GM19452 (cell line): ENCODE measurements around the gene DUSP18.
"Not testable (repeated sequence)": the region's sequence is repeated elsewhere in the genome, so short reads cannot be mapped to it uniquely, and the experiment has no call there.

ENCODE experiments used
- ATAC-seq: cut with Tn5 transposase; IDR thresholded peaks from one replicate; pipeline ENCODE4 v1.9.1; 2021; ENCODE audit not compliant: unreplicated experiment

The DUSP18 gene

DNA sequence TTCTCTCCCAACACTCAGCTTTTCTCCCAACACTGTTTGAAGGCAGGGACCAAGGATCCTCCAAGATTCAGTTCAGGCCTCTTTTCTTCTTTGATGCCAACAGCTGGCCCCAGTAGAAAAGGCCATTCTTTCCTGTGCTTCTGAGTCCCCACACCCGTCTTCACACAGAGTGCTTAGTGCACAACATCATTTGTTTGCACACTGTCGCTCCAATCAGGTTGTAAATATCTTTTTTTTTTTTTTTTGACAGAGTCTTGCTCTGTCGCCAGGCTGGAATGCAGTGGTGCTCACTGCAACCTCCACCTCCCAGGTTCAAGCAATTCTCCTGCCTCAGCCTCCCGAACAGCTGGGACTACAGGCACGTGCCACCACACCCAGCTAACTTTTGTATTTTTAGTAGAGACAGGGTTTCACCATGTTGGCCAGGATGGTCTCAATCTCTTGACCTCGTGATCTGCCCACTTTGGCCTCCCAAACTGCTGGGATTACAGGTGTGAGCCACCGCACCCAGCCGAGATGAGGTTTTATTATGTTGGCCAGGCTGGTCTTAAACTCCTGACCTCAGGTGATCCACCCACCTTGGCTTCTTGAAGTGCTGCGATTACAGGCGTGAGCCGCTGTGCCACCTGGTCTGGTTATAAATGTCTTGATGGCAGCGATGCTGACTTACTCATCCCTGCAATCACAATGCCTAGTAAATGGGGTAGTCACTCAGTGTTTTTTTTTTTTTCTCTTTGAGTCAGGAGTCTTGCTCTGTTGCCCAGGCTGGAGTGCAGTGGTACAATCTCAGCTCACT, 12.4 kb upstream of the DUSP18 start:
- ATAC-seq = not testable (repeated sequence)

DNA sequence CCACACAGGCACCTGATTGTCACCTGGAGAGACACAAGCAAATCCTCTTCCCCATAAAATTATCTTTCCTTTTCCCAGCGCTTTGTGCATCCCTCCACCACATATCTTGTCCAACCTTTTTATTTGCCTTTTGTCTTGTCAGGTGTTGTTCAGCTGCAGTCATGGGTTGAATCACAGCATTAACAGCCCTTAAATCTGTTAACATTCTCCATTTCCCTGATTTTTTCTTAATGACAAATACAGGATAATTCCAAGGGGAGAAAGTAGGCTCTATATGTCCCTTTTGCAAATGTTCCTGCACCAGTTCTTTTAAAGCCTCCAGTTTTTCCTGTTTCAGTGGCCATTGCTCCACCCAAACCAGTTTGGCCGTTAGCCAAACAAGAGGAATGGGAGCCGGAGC, 8.9 kb upstream of the DUSP18 start:
- not testable (repeated sequence) for ATAC-seq

GRCh38 chr22:30675436-30675835, 7.8 kb upstream of the DUSP18 start:
- ATAC-seq = no peak

DNA sequence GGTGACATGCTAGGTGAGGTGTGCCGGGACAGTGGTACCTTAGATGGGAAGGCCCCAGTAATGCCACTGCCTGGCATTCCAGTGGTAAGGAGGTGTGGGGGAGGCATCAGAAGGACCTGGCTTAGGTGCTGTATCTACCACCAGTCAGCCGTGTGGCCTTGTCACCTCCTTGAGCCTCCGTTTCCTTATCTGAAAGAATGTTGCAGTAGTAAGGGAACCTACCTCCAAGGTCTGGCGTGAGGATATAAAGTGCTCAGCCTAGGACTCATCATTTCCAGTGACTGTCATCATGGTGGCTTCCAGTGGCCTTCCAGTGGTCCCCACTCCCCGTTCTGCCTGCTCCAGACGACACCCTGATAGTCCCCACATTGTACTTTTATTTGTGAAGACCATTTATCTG, 6.8 kb upstream of the DUSP18 start:
- ATAC-seq = no peak

- ATAC-seq = no peak
Observed at GRCh38 chr22:30673136-30673535, 5.5 kb upstream of the DUSP18 start.

- ATAC-seq = no peak
Observed at GRCh38 chr22:30671071-30671470, 3.4 kb upstream of the DUSP18 start.

- no peak for ATAC-seq
Observed at GRCh38 chr22:30668386-30668710, 673 bp upstream of the DUSP18 start.

GRCh38 chr22:30667107-30667493, 575 bp downstream of the DUSP18 start:
- ATAC-seq = no peak

DNA sequence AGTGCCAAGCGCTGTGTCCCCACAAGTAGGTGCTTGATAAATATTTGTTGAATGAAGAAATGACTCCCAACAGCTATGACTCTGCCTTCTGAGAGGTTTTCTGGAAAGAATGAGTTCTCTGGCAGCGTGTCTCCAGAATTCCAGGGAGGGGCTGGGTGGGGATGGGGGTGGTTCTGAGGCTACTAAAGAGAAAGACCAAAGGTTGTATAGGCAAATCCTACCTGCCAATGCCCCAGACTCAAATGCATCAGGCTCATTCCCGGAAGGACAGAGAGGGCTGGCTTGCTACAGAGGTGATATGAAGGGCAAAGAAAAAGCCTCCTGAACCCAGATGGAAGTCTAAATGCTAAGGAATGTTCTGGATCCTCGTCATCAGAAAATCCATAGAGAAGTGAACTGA, 1.9 kb downstream of the DUSP18 start:
- ATAC-seq = no peak

- ATAC-seq = no peak
Observed at GRCh38 chr22:30665266-30665665, 2.4 kb downstream of the DUSP18 start.

DNA sequence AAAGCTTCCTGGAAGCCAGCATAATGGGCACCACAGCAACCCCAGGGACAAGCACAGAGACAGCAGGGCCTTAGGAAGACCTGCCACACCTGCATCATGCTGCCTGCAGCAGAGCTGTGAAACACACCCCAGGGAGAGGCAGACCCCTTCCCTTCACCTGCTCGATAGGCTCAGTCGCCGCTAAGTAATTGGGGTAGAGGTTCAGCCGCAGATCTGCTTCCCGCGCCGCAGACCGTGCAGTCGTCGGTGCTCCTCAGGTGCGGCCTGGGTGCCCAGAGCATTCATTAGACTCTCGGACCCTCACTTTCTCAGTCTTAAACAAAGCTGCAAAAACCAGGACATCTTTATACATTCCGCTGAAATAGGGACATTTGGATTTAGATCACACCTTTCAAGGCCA, 2.9 kb downstream of the DUSP18 start:
- no peak for ATAC-seq

DNA sequence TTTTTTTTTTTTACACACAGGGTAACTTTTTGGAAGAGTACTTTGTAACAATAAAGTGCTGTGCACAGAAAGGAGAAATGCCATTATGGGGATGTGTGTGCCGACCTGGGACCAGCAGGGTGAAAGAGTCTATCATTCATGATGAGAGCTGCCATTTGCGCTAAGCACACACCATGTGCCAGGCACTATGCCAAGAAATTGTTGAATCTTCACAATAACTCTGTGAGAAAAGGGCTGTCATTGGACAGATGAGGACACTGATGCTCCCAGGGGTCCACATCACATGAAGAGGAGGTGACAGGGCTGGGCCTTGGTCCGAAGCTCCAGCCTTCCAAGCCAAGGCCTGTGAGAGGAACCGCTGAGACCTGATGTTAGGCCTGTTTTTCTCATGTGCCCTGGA, 5.6 kb downstream of the DUSP18 start:
- no peak for ATAC-seq

- no peak for ATAC-seq
Observed at GRCh38 chr22:30655532-30655931, 12.1 kb downstream of the DUSP18 start.

- ATAC-seq = no peak
Observed at GRCh38 chr22:30654361-30654760, 13.3 kb downstream of the DUSP18 start.

GRCh38 chr22:30652852-30653251, 14.8 kb downstream of the DUSP18 start:
- no peak for ATAC-seq

DNA sequence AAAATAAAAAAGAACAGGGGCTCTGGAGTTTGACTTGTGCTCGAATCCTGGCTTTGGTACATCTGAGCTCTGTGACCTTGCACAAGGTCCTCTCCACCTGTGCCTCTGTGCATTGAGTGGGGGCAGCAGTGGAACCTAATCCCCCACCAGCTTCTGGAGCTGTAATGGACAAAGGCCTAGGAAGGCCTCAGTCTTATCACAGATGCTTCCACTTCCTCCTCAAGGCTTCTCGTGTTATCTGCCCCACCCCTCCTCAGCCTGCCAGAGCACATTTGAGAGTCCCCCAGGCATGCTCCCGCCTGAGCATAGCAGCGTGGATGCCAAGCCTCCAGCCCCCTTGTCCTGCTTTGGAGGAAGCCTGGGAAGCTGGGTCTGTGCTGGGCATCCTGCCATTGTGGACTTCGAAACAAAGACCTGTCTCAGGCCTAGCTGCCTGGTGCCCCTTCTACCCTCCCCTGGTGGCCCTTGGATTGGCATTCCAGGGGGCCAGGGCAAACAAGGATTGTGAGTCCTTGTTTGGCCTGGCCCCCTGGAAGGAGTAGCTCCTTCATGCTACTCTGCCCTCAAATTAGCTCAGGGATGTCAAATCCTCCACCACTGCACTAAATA, 17.1 kb downstream of the DUSP18 start:
- no peak for ATAC-seq

GRCh38 chr22:30649430-30650007, 18.2 kb downstream of the DUSP18 start:
- no peak for ATAC-seq

GRCh38 chr22:30648825-30649224, 18.9 kb downstream of the DUSP18 start:
- ATAC-seq = no peak

DNA sequence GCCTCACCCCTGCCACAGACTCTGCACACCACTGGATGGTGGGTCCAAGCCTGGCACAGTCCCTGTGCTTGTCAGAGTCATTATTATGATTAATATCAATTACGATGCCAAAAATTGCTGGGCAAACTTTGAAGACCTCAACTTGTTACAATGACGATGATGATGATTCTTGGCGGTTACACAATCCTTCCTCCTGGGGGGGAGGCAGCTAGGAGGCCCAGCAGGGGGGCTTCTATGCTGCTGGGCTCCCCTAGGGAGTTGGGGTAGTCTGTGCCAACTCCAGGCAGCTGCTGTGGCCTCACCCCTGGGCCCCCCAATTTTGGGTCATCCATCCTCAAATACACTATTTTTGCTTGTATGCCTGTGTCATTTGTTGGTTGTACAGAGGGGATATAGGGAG, 20.1 kb downstream of the DUSP18 start:
- no peak for ATAC-seq

DNA sequence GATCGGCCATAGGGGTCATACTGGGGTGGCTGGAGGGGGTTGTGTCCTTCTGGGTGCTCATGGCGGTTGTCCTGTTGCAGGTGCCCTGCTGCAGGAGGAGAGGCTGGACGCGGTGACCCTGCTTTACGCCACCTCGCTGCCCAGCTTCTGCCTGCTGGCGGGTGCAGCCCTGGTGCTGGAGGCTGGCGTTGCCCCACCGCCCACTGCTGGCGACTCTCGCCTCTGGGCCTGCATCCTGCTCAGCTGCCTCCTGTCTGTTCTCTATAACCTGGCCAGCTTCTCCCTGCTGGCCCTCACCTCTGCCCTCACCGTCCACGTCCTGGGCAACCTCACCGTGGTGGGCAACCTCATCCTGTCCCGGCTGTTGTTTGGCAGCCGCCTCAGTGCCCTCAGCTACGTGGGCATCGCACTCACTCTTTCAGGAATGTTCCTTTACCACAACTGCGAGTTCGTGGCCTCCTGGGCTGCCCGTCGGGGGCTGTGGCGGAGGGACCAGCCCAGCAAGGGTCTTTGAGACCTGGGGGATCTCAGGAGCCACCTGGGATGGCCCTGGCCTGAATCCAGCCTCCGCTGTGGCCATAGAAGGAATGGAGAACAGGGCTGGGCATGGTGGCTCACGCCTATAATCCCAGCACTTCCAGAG, 21.0 kb downstream of the DUSP18 start:
- no peak for ATAC-seq

GRCh38 chr22:30643055-30643875, 24.4 kb downstream of the DUSP18 start:
- no peak for ATAC-seq
